Measurements from ENCODE around the gene TMEM266. TPM values are rescaled to one million over a fixed set of nuclear protein-coding genes. Genes with fewer than 3 reads are reported as not detected.

Gene TMEM266
- total RNA-seq, 1 donor from 2014 or later, result 8.1 TPM

GRCh38 chr15:76099388-76099787 lies 39.6 kb downstream of the TMEM266 start:
- no peak for DNase-seq (ENCODE audit: low spot score)
- Mint-ChIP-seq H3K4me1 (ENCODE audit: unreplicated experiment) (no peaks in the 10 kb centered on the region), H3K27ac (ENCODE audit: unreplicated experiment) (no peak overlapping the region), H3K4me3 (ENCODE audit: unreplicated experiment) (no peak overlapping the region), H3K9me3 (ENCODE audit: unreplicated experiment) (no peaks in the 10 kb centered on the region), H3K36me3 (ENCODE audit: low read depth, unreplicated experiment) (peaks cover 3% of the 10 kb centered on the region), H3K27me3 (ENCODE audit: unreplicated experiment) (peaks cover 7% of the 10 kb centered on the region)
- no peak for TF ChIP-seq CTCF (IDR thresholded peaks at IDR 0.05; ENCODE audit: unreplicated experiment)

GRCh38 chr15:76100361-76100760 lies 40.6 kb downstream of the TMEM266 start:
- H3K27me3 Mint-ChIP-seq (ENCODE audit: unreplicated experiment), result peaks cover 7% of the 10 kb centered on the region
- H3K36me3 Mint-ChIP-seq (ENCODE audit: low read depth, unreplicated experiment), result peaks cover 3% of the 10 kb centered on the region
- no peaks in the 10 kb centered on the region for H3K9me3 Mint-ChIP-seq (ENCODE audit: unreplicated experiment)
- no peak overlapping the region for H3K27ac Mint-ChIP-seq (ENCODE audit: unreplicated experiment)
- no peak for TF ChIP-seq CTCF (IDR thresholded peaks at IDR 0.05; ENCODE audit: unreplicated experiment)
- H3K4me3 Mint-ChIP-seq (ENCODE audit: unreplicated experiment), result no peak overlapping the region
- no peaks in the 10 kb centered on the region for H3K4me1 Mint-ChIP-seq (ENCODE audit: unreplicated experiment)
- DNase-seq (ENCODE audit: low spot score), result no peak

- Mint-ChIP-seq H3K4me3 (ENCODE audit: unreplicated experiment) (no peak overlapping the region), H3K4me1 (ENCODE audit: unreplicated experiment) (no peaks in the 10 kb centered on the region), H3K27ac (ENCODE audit: unreplicated experiment) (no peak overlapping the region), H3K27me3 (ENCODE audit: unreplicated experiment) (peaks cover 7% of the 10 kb centered on the region), H3K36me3 (ENCODE audit: low read depth, unreplicated experiment) (peaks cover 6% of the 10 kb centered on the region), H3K9me3 (ENCODE audit: unreplicated experiment) (no peaks in the 10 kb centered on the region)
- DNase-seq (ENCODE audit: low spot score), result no peak
- no peak for TF ChIP-seq CTCF (IDR thresholded peaks at IDR 0.05; ENCODE audit: unreplicated experiment)
These were observed 41.9 kb downstream of the TMEM266 start for GRCh38 chr15:76101655-76102054.

- TF ChIP-seq CTCF (IDR thresholded peaks at IDR 0.05; ENCODE audit: unreplicated experiment), result no peak
- H3K4me1 Mint-ChIP-seq (ENCODE audit: unreplicated experiment), result no peaks in the 10 kb centered on the region
- no peaks in the 10 kb centered on the region for H3K9me3 Mint-ChIP-seq (ENCODE audit: unreplicated experiment)
- no peak overlapping the region for H3K4me3 Mint-ChIP-seq (ENCODE audit: unreplicated experiment)
- H3K27me3 Mint-ChIP-seq (ENCODE audit: unreplicated experiment), result peaks cover 6% of the 10 kb centered on the region
- DNase-seq (ENCODE audit: low spot score), result no peak
- H3K36me3 Mint-ChIP-seq (ENCODE audit: low read depth, unreplicated experiment), result peaks cover 7% of the 10 kb centered on the region
- no peak overlapping the region for H3K27ac Mint-ChIP-seq (ENCODE audit: unreplicated experiment)
These were observed 45.6 kb downstream of the TMEM266 start for GRCh38 chr15:76105391-76105790.

GRCh38 chr15:76105911-76106310 lies 46.1 kb downstream of the TMEM266 start:
- H3K27ac Mint-ChIP-seq (ENCODE audit: unreplicated experiment), result no peak overlapping the region
- H3K4me3 Mint-ChIP-seq (ENCODE audit: unreplicated experiment), result no peak overlapping the region
- no peaks in the 10 kb centered on the region for H3K9me3 Mint-ChIP-seq (ENCODE audit: unreplicated experiment)
- DNase-seq (ENCODE audit: low spot score), result no peak
- TF ChIP-seq CTCF (IDR thresholded peaks at IDR 0.05; ENCODE audit: unreplicated experiment), result no peak
- peaks cover 13% of the 10 kb centered on the region for H3K36me3 Mint-ChIP-seq (ENCODE audit: low read depth, unreplicated experiment)
- no peaks in the 10 kb centered on the region for H3K4me1 Mint-ChIP-seq (ENCODE audit: unreplicated experiment)
- peaks cover 5% of the 10 kb centered on the region for H3K27me3 Mint-ChIP-seq (ENCODE audit: unreplicated experiment)
